ENCODE results near the gene CRACDL. TPM values are rescaled to one million over a fixed set of nuclear protein-coding genes. Genes with fewer than 3 reads are reported as not detected.

CRACDL gene
- total RNA-seq, 1 experiment from 2014 or later = 2.4 TPM

DNA sequence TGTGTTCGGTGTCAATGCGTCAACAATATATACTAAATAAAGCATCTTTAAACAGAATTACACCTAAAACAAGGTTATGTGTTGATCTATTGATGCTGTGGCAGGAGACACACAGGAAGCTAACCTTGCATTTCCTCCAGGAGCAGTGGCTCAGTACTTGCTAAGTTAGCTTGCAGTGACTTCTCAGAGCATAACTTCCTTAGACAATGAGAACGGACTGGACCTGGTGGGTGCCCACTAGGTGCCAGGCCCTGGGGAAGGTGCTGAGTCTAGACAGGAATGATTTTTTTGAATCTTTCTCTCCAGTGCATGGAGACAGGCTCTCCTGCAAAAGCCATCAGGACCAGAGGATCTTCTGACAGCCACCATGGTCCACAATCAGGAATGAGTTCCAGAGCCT is 131.3 kb downstream of the CRACDL start:
- ChIA-PET POLR2A (no interaction called here), CTCF (no interaction called here)
- H3K4me1 ChIP-seq (ENCODE audit: control insufficient read depth, insufficient read depth, low read length) = no peaks in the 10 kb centered on the region
- TF ChIP-seq, protein P1, sequence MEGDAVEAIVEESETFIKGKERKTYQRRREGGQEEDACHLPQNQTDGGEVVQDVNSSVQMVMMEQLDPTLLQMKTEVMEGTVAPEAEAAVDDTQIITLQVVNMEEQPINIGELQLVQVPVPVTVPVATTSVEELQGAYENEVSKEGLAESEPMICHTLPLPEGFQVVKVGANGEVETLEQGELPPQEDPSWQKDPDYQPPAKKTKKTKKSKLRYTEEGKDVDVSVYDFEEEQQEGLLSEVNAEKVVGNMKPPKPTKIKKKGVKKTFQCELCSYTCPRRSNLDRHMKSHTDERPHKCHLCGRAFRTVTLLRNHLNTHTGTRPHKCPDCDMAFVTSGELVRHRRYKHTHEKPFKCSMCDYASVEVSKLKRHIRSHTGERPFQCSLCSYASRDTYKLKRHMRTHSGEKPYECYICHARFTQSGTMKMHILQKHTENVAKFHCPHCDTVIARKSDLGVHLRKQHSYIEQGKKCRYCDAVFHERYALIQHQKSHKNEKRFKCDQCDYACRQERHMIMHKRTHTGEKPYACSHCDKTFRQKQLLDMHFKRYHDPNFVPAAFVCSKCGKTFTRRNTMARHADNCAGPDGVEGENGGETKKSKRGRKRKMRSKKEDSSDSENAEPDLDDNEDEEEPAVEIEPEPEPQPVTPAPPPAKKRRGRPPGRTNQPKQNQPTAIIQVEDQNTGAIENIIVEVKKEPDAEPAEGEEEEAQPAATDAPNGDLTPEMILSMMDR (IDR thresholded peaks at IDR 0.05) = no peak
- TF ChIP-seq POLR2AphosphoS5 (IDR thresholded peaks at IDR 0.05; ENCODE audit: low read depth, low read length) (no peak), SIN3A (IDR thresholded peaks at IDR 0.05; ENCODE audit: borderline replicate concordance, insufficient read depth, low read depth, low read length) (no peak), TCF7L2 (IDR thresholded peaks at IDR 0.05; ENCODE audit: low read depth, low read length) (no peak)
- TF ChIP-seq, protein P2, sequence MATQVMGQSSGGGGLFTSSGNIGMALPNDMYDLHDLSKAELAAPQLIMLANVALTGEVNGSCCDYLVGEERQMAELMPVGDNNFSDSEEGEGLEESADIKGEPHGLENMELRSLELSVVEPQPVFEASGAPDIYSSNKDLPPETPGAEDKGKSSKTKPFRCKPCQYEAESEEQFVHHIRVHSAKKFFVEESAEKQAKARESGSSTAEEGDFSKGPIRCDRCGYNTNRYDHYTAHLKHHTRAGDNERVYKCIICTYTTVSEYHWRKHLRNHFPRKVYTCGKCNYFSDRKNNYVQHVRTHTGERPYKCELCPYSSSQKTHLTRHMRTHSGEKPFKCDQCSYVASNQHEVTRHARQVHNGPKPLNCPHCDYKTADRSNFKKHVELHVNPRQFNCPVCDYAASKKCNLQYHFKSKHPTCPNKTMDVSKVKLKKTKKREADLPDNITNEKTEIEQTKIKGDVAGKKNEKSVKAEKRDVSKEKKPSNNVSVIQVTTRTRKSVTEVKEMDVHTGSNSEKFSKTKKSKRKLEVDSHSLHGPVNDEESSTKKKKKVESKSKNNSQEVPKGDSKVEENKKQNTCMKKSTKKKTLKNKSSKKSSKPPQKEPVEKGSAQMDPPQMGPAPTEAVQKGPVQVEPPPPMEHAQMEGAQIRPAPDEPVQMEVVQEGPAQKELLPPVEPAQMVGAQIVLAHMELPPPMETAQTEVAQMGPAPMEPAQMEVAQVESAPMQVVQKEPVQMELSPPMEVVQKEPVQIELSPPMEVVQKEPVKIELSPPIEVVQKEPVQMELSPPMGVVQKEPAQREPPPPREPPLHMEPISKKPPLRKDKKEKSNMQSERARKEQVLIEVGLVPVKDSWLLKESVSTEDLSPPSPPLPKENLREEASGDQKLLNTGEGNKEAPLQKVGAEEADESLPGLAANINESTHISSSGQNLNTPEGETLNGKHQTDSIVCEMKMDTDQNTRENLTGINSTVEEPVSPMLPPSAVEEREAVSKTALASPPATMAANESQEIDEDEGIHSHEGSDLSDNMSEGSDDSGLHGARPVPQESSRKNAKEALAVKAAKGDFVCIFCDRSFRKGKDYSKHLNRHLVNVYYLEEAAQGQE (IDR thresholded peaks at IDR 0.05; ENCODE audit: insufficient read depth in 1 of 2, low read depth in 2 of 2, low read length in 1 of 2) = no peak
- no peak for ATAC-seq
- no peak overlapping the region for H3K27ac ChIP-seq (ENCODE audit: low read length)
- no TSS peak for BruUV-seq (replicated peaks)
- no peak for DNase-seq (ENCODE audit: low read depth, low spot score)
- H3K4me3 ChIP-seq (ENCODE audit: low read depth in 2 of 2, low read length in 2 of 2) = no peak overlapping the region
- in situ Hi-C loops (cut with HindIII; ENCODE audit: low pct_unique_long_range_greater_than_20kb, low sequenced_read_pairs) = no loop called here
- no peaks in the 10 kb centered on the region for H3K9me3 ChIP-seq (ENCODE audit: control insufficient read depth, insufficient read depth, low read depth, low read length)
- no peaks in the 10 kb centered on the region for H3K36me3 ChIP-seq (ENCODE audit: control insufficient read depth, insufficient read depth, low read length)
- peaks cover 2% of the 10 kb centered on the region; the same call in 1 of the 2 replicates for H3K27me3 ChIP-seq (ENCODE audit: control insufficient read depth, insufficient read depth, low read length)
- intact Hi-C loops (cut with micrococcal nuclease; ENCODE audit: unreplicated experiment) = no loop called here

DNA sequence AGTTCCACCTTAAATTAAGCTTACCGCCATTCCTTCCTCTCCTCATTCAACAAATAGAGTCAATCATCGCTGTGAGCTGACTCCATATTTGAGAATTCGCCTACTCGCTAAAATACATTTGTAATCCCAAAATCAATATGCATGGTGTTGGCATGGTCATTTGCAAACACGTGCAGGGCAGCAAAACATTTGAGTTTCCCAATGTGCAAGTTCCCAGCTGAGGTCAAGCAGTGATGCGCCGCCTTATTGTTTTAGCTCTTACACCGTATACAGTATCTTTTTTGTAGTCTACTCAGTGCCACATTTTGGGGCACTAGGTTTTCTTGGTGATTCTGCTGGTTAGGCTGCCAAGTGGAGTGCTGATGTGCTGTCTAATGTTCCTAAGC is 131.8 kb downstream of the CRACDL start:
- ChIA-PET POLR2A (no interaction called here), CTCF (interaction anchor here (0.6 kb wide), 1 partner anchor 86 kb away, joined by 3 read pairs; no protein-coding TSS in a partner anchor)

More for the DNA sequence above, 131.8 kb downstream of the CRACDL start:
- Histone ChIP-seq H3K4me3 (ENCODE audit: low read depth in 2 of 2, low read length in 2 of 2) (no peak overlapping the region), H3K9me3 (ENCODE audit: control insufficient read depth, insufficient read depth, low read depth, low read length) (no peaks in the 10 kb centered on the region), H3K27ac (ENCODE audit: low read length) (no peak overlapping the region), H3K27me3 (ENCODE audit: control insufficient read depth, insufficient read depth, low read length) (peaks cover 2% of the 10 kb centered on the region; the same call in 1 of the 2 replicates), H3K4me1 (ENCODE audit: control insufficient read depth, insufficient read depth, low read length) (no peaks in the 10 kb centered on the region), H3K36me3 (ENCODE audit: control insufficient read depth, insufficient read depth, low read length) (no peaks in the 10 kb centered on the region)
- intact Hi-C loops (cut with micrococcal nuclease; ENCODE audit: unreplicated experiment) (no loop called here), in situ Hi-C loops (cut with HindIII; ENCODE audit: low pct_unique_long_range_greater_than_20kb, low sequenced_read_pairs) (no loop called here)
- no TSS peak for BruUV-seq (replicated peaks)
- ATAC-seq (no peak), DNase-seq (ENCODE audit: low read depth, low spot score) (no peak)
- TF ChIP-seq, protein P2 (IDR thresholded peaks at IDR 0.05; ENCODE audit: insufficient read depth in 1 of 2, low read depth in 2 of 2, low read length in 1 of 2) = no peak
- no peak for TF ChIP-seq TCF7L2 (IDR thresholded peaks at IDR 0.05; ENCODE audit: low read depth, low read length)
- TF ChIP-seq POLR2AphosphoS5 (IDR thresholded peaks at IDR 0.05; ENCODE audit: low read depth, low read length) = no peak
- TF ChIP-seq SIN3A (IDR thresholded peaks at IDR 0.05; ENCODE audit: borderline replicate concordance, insufficient read depth, low read depth, low read length) = no peak
- TF ChIP-seq, protein P1 (IDR thresholded peaks at IDR 0.05) = no peak

Data from Panc1 (cell line).